Ascending aorta (tissue), 2 donors: Measurements from ENCODE around the gene SUPT4H1. TPM values are rescaled to one million over a fixed set of nuclear protein-coding genes. Genes with fewer than 3 reads are reported as not detected.
A peak's percentile ranks its signal among the peaks of the same experiment; 100 is the strongest.

Experiments
- DNase-seq, 2 donors: peaks; one replicate each; pipeline ENCODE4 v3.0.0-alpha.2; 2019; ENCODE audit warnings: low spot score in 2 of 2
- H3K27ac ChIP-seq, 2 donors: fragments of 200-600 bp; sonication (generic); one replicate each; pipeline ENCODE4 v1.5.1; 2016 to 2017; ENCODE audit warnings: mild to moderate bottlenecking in 1 of 2
- H3K27me3 ChIP-seq: fragments of 200-600 bp; sonication (generic); one replicate; pipeline ENCODE4 v1.5.1; 2017
- H3K36me3 ChIP-seq, 2 donors: fragments of 200-600 bp; sonication (generic); one replicate each; pipeline ENCODE4 v1.5.1; 2016
- H3K4me1 ChIP-seq, 2 donors: fragments of 200-600 bp; sonication (generic); one replicate each; pipeline ENCODE4 v1.5.1; 2016 to 2017; ENCODE audit warnings: mild to moderate bottlenecking in 1 of 2
- H3K4me3 ChIP-seq, 2 donors: fragments of 200-600 bp; sonication (generic); one replicate each; pipeline ENCODE4 v1.5.1; 2016 to 2017; ENCODE audit warnings: mild to moderate bottlenecking in 1 of 2
- H3K9me3 ChIP-seq, 2 donors: fragments of 200-600 bp; sonication (generic); one replicate each; pipeline ENCODE4 v1.5.1; 2016
- intact Hi-C: fragments of 100-400 bp; cut with DNase I; formaldehyde crosslinking; loops from one replicate; pipeline ENCODE4 v1.15.1; 2023
- total RNA-seq: library from RNA; depleted of rRNA; stranded (reverse); fragments of >200 nt; gene quantifications from one replicate; pipeline ENCODE4 v1.1.0, GENCODE V29; 2016
- TF ChIP-seq, protein P1 (sequence below), 3 experiments: fragments of 200-600 bp in 2 of 3; fragments of 450-650 bp in 1 of 3; sonication (generic) in 2 of 3; IDR thresholded peaks; one replicate each; pipeline ENCODE4 v1.5.1; 2016 to 2019; ENCODE audit warnings: antibody characterized with exemption in 3 of 3, mild to moderate bottlenecking in 1 of 3, moderate library complexity in 1 of 3

SUPT4H1 gene
- total RNA-seq, 1 donor from 2014 or later = 18.0 TPM

DNA sequence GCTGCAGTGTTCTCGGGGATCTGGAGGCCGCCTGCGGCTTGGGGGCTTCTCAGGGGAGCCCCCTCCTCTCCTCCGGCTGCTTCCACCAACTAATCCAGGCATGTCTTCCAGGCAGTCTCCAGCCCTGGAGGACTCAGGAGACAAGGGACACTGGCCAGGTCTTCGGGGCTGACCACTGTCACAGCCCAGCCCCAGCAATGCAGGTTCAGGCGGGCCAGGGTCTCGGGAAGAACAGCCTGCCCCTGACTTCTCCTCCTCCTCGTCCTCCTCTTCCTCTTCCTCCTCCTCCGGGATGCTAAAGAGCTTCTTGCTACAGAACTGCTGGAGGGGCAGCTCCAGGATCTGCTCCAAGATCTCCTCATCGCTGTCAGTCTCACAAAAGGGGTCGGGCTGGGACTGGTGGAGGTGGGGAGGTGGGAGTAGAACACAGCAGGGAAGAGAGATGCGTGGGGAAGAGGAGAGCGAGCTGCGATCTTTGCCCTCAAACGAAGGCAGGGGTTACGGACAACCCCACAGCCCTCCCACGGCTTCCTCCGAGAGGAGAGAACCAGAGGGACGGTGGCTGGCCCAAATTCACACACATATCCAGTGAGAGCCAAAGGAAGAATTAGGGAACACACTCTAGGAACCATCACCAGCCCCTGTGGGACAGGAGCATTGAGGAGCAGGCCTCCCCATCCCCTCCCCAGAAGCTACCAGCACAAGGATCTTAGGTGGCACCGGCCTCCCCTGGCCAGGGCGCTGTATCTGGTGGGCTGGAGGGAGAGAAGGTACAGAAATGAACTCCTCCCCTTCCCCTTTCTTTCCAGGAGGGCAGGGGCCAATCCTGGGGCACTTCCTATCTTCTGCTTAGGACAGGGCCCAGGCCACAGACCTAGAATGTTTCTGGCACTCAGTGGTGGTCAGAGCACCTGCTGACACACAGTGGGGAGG, 42.8 kb downstream of the SUPT4H1 start:
- Histone ChIP-seq H3K27me3 (no peaks in the 10 kb centered on the region), H3K4me3 (no peak overlapping the region), H3K4me1 (no peaks in the 10 kb centered on the region), H3K9me3 (no peaks in the 10 kb centered on the region), H3K36me3 (peaks cover 0 to 20% of the 10 kb centered on the region in 2 donors), H3K27ac (no peak overlapping the region)
- DNase-seq = no peak
- intact Hi-C loops = no loop called here
- TF ChIP-seq, protein P1, sequence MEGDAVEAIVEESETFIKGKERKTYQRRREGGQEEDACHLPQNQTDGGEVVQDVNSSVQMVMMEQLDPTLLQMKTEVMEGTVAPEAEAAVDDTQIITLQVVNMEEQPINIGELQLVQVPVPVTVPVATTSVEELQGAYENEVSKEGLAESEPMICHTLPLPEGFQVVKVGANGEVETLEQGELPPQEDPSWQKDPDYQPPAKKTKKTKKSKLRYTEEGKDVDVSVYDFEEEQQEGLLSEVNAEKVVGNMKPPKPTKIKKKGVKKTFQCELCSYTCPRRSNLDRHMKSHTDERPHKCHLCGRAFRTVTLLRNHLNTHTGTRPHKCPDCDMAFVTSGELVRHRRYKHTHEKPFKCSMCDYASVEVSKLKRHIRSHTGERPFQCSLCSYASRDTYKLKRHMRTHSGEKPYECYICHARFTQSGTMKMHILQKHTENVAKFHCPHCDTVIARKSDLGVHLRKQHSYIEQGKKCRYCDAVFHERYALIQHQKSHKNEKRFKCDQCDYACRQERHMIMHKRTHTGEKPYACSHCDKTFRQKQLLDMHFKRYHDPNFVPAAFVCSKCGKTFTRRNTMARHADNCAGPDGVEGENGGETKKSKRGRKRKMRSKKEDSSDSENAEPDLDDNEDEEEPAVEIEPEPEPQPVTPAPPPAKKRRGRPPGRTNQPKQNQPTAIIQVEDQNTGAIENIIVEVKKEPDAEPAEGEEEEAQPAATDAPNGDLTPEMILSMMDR (IDR thresholded peaks at IDR 0.05) = no peak

DNA sequence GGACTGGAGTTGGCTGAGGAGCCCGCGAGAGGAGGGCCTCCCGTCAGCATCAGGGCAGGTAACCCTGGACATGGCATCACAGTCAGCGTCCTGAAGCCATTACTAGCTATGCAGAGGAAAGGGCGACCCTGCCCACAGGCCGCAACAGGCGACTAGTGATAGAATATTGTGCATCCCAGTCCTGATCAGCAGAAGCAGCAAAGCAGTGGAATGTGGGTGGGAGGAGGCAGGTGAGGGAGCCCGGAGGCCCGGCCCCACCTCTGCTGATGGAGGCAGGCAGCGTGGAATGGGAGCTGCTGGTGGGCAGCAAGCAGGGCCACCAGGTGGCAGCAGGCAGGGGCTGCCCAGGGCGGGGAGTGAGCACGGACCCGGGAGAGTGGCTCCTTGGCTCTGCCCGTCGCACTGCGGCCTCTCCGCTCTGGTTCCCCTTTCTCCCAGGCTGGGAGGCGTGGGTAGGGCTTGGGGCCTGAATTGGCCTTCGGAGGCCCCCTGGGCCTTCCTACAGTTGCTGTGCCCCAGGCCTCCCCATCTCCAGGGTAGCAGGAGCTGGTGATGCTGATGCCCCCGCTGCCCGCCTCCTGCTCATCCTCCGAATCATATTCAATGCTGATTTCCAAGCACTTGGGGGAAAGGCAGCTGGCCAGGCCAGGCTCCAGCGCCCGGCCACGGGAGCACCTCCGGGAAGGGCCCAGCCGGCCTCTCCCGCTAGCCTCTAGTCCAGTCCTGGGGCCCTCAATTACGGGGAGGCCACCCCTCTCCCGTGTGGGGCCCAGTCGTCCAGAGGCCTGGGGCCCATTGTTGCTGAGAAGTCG, 43.6 kb downstream of the SUPT4H1 start:
- Histone ChIP-seq H3K27ac (no peak overlapping the region), H3K4me1 (no peaks in the 10 kb centered on the region), H3K36me3 (peaks cover 0 to 20% of the 10 kb centered on the region in 2 donors), H3K27me3 (no peaks in the 10 kb centered on the region), H3K4me3 (no peak overlapping the region), H3K9me3 (no peaks in the 10 kb centered on the region)
- no peak for DNase-seq
- intact Hi-C loops = no loop called here
- TF ChIP-seq, protein P1 (IDR thresholded peaks at IDR 0.05) = peak in 1 of 3 experiments; percentile 5

DNA sequence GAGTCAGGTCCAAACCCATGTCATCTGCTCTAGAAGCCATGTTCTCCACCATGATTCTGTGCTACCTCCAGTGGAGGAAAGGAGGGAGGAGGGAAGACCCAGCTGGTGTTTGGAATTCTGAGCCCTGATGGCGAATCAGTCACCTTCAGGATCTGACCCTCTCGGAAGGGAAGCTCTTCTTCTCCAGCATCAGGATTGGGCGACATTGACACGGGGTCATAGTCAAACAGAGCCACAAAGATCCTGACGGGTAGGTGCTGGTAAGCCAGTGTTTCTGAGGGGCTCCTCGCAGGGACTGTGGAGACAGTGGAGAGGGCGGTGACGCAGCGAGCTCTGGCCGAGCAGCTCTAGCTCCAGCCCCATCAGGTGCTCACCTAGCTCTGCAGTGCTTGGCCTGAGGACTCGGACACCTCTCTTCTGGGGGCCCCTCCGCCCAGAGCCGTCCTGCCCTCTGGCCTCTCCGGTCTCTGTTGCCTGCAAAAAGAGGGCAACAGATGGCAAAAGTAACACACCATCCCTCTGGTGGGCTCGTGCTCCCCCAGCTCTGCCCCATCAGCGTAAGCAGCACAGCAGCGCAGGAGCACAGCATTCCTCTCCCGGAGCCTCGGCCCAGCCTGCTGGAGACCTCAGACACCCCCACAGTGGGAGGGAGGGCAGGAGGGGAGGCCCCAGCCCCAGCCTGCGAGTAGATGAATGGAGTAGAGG, 44.4 kb downstream of the SUPT4H1 start:
- intact Hi-C loops = no loop called here
- H3K36me3 ChIP-seq = peaks cover 0 to 20% of the 10 kb centered on the region in 2 donors

DNA sequence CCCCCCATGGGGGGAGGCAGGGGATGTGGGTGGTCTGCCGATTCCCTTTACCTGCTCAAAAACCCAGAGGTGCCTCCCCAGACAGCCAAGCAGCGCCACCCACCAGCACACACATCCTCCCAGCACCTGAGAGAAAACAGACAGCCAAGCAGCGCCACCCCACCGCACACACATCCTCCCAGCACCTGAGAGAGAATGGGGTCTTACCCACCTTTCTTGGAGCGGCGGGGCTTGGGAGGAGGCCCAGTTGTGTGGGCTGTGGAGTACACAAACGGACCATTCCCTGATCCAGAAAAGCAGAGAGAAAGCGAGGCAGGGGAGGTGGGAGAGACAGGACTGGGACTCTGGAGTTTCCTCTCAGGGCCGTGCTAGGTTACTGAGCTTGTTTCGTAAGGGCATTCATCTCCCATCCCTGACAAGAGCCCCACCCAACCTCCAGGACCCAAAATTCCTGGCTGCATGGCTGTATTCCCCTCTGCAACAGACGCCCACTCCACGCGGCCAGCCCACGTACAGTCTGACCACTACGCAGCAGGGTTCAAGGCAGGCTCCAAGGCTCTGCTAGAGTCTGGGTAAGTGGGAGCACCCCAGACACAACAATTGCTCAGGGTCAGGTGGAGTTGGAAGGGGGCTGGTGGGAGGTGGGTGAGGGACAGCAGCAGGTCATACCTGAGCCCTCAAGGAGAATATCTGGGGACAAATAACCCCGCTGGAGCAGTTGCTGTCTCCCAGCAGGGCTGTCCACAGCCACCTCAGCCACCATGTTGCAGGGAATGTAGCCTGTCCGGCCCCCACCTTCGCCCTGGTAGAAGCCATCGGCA, 45.7 kb downstream of the SUPT4H1 start:
- no peak for DNase-seq
- H3K36me3 ChIP-seq = peaks cover 0 to 22% of the 10 kb centered on the region in 2 donors
- no peaks in the 10 kb centered on the region for H3K9me3 ChIP-seq
- TF ChIP-seq, protein P1 (IDR thresholded peaks at IDR 0.05) = no peak
- intact Hi-C loops = no loop called here
- H3K4me1 ChIP-seq = no peaks in the 10 kb centered on the region
- H3K4me3 ChIP-seq = no peak overlapping the region
- H3K27me3 ChIP-seq = no peaks in the 10 kb centered on the region
- H3K27ac ChIP-seq = no peak overlapping the region

More for the DNA sequence above, 44.4 kb downstream of the SUPT4H1 start:
- TF ChIP-seq, protein P1 (IDR thresholded peaks at IDR 0.05) = no peak
- Histone ChIP-seq H3K4me1 (no peaks in the 10 kb centered on the region), H3K4me3 (no peak overlapping the region), H3K27ac (no peak overlapping the region), H3K27me3 (no peaks in the 10 kb centered on the region), H3K9me3 (no peaks in the 10 kb centered on the region)
- DNase-seq = no peak

DNA sequence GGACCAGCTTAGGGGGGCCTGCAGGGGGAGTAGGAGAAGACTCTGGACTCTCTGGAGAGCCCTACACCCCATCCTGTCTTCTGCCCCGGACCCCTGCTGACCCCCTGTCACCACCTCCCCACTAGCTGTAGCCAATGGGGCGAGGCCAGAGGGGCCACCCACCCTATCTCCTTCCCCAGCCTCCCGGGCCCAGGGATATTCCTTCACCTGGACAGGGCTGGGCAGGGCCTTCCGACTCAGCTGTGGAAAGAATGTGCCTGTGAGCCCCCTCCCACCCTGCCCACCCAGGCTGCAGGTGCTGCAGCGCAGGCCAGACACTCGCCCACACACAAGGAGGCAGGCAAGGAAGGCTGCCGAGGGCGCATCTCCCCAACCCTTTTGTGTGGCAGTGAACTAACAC, 46.4 kb downstream of the SUPT4H1 start:
- TF ChIP-seq, protein P1 (IDR thresholded peaks at IDR 0.05) = no peak
- Histone ChIP-seq H3K4me1 (no peaks in the 10 kb centered on the region), H3K27ac (no peak overlapping the region), H3K27me3 (no peaks in the 10 kb centered on the region), H3K9me3 (no peaks in the 10 kb centered on the region), H3K36me3 (peaks cover 0 to 20% of the 10 kb centered on the region in 2 donors), H3K4me3 (no peak overlapping the region)
- peak in 1 of 2 donors; percentile 42 for DNase-seq
- intact Hi-C loops = no loop called here
